Jurkat, Clone E6-1 (cell line): Measurements from ENCODE around the gene HOXC5.

Experiments
- DNase-seq: peaks from one replicate; pipeline ENCODE4 v3.0.0-alpha.2; 2011; ENCODE audit warnings: low read depth, low spot score
- H3K4me3 ChIP-seq: 2 replicates; pipeline ENCODE4 v1.5.1; 2011; ENCODE audit warnings: mild to moderate bottlenecking, low read length, control low read depth, moderate library complexity

HOXC5 gene

DNA sequence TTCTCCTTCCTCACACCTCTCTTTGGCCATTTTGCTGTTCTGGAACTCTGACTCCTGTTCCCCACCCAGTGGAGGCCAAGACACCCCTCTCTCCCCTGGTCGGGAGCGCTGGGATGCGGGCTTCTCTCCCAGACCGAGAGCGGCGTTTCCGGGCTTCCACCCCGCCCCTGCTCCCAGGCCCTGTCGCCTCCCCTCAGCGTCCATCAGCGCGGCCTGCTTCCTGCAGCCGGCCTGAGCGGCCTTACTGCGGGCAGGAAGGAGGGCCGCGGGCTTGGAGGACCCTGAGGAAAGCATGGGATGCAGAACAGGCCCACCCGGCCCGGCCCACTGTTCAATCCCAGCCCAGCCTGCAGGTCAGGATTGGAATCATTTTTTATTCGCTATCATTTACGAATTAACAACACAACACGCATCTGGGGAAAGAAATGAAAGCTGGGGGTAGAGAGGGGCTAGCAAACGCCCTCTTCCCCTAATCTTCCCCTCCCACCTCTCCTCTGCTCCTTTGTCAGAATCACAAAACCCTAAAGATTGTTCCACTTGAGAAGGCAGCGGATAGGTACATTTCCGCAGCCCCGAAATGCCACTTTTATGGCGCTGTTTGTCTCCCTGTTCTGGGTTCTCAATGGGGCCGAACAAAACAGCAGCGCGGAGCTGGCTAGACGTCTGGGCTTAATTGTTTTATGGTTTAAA is 27.9 kb upstream of the HOXC5 start:
- no peak overlapping the region for H3K4me3 ChIP-seq
- no peak for DNase-seq

DNA sequence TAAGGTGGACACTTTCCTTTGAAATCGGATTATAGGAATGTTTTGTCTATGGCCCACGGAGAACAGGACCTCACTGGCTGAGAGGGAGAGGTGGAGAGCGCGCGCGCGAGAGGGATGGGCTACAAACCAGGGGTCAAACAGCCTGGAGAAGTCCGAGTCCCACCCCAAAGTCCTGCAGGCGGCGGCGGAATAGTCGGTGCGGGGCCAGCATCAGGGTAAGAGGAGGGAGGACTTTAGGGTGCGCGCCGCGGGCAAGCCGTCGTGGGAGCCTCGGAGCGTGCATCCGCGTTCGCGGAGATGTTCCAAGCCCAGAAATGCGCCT is 27.4 kb upstream of the HOXC5 start:
- no peak for DNase-seq
- H3K4me3 ChIP-seq: peak overlapping the region; percentile 18

DNA sequence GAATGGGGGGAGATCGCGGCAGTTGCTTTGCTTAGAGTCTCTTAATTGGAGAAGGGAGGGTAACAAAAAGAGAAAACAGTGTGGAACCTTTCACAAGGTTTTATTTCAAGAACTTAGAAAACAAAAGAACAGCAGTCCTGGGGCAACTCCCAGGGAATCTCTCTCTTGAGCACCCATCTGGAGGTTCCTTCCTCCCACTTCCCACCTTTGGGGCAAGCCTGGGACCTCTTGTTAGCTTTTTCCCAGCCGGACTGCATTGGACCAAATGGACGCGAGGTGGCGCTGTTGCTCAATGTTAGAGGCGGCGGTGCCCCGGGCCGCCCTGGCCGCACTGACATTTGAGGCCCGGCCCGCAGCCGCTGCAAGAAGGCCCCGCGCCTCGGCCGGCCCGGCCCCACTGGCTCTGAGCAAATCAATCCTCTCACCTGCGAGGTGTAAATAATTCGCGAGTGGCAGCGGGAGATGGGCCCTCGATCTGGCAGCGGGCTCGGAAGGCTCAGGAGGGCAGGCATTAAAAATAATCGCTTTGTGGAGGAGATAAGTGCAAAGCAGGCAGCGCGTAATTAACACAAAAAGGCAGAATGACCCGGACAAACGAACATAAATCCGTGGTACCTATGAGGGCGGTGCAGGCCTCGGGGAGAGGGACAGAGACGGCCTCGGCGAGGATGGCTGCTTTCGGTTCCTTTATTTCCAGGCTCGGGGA is 26.8 kb upstream of the HOXC5 start:
- peak; percentile 50 for DNase-seq
- peak overlapping the region; percentile 18 for H3K4me3 ChIP-seq

DNA sequence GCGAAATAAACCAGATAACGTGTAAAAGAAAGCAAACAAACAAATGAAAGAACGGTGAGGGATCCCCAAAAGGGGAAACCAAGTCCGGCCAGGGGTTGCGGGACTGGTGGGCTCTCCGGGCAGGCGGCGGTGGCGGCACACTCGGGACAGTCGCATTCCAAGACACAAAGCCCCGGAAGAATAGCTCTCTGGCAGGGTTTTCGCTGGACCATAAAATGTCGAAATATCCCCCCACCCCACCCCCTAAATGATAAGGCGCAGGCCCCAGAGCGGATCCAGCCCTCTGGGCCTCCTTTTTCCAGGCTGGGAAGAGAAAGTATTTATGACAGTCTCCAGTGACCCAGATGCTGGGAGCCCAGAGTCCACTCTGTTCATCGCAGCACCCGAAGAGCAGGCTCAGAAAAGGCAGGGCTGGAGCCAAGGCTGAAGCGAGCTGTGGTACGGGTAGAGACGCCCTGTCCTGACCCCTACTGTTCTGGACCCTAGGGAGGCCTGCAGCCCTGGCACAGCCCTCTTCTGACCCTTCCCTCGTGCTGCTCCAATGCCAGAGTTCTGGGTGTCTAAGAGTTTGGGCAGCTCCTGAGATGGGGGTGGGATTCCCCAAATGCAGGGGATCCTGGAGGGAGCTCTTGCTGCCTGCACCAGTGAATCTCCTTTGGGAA is 26.2 kb upstream of the HOXC5 start:
- H3K4me3 ChIP-seq: no peak overlapping the region
- no peak for DNase-seq

DNA sequence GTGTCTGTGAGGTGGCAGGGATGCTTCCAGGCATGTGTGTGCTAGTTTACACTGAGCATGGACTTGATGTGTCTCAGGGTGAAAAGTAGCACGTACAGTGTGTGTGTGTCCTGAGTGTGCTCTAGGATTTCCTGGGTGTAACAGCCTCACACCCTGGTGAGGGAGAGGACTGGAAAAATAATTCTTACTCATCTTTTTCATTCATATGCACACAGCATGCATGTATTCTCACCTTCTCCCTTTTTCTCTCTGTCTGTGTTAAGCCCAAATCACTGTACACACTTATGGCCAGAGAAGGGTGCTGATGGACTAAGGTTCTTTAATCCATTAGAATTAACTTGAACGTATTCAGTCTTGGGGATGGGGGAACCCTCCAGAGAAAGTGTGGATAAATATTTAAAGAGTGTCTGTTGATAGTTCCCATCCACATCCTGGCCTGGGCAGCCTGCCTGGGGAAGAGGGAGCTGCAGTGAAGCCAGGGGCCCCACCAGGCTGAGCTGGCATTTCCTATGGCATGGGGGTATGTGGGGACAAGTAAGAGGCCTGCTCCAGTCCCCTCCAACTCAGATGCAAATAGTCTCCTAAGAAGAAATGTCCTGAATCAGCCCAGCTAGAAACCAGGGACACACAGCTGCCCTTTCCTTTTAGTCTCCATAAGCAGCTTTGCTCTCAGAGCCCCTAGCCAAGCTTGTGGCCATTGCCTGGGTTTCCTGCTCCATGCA is 25.2 kb upstream of the HOXC5 start:
- H3K4me3 ChIP-seq: no peak overlapping the region
- DNase-seq: no peak

DNA sequence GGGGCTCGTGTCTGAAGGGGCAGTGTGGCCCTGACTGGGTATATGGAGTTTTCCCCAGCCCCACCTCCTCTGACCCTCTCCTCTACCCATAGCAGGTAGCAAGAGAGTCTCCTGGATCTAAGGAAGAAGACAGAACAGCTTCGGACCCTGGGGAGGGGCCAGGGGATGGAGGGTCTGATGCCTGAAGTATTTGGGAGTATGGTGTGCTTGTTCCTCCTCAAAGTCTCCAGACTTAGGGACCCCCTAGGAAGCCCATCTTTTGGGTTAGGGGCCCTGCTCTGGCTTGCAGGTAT is 24.6 kb upstream of the HOXC5 start:
- DNase-seq: no peak

DNA sequence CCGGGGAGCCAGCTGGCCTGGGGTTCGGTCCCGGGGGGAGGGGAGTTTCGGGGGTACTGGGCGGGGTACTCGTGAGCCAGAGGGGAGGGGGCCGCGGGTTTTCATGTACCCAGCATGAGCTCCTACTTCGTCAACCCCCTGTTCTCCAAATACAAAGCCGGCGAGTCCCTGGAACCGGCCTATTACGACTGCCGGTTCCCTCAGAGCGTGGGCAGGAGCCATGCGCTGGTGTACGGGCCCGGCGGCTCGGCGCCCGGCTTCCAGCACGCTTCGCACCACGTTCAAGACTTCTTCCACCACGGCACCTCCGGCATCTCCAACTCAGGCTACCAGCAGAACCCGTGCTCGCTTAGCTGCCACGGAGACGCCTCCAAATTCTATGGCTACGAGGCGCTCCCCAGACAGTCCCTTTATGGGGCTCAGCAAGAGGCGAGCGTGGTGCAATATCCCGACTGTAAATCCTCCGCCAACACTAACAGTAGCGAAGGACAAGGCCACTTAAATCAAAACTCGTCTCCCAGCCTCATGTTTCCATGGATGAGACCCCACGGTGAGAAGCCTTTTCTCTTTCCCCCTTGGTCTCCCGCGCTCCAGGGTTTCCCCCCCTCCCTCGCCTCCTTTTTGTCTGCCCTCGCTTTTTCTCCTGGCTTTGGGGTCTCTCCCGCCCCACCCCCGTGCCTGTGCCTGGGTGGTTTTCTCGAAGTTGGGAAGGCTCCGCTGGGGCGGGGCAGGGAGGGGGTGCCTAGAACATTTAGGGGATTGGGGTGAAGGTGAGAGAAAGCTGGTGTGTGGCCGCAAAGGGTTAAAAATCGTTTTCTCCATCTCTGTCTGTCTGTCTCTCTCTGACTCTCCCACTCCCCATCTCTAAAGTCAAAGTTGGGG is 23.4 kb upstream of the HOXC5 start:
- H3K4me3 ChIP-seq: no peak overlapping the region
- no peak for DNase-seq

More for the DNA sequence above, 24.6 kb upstream of the HOXC5 start:
- no peak overlapping the region for H3K4me3 ChIP-seq

DNA sequence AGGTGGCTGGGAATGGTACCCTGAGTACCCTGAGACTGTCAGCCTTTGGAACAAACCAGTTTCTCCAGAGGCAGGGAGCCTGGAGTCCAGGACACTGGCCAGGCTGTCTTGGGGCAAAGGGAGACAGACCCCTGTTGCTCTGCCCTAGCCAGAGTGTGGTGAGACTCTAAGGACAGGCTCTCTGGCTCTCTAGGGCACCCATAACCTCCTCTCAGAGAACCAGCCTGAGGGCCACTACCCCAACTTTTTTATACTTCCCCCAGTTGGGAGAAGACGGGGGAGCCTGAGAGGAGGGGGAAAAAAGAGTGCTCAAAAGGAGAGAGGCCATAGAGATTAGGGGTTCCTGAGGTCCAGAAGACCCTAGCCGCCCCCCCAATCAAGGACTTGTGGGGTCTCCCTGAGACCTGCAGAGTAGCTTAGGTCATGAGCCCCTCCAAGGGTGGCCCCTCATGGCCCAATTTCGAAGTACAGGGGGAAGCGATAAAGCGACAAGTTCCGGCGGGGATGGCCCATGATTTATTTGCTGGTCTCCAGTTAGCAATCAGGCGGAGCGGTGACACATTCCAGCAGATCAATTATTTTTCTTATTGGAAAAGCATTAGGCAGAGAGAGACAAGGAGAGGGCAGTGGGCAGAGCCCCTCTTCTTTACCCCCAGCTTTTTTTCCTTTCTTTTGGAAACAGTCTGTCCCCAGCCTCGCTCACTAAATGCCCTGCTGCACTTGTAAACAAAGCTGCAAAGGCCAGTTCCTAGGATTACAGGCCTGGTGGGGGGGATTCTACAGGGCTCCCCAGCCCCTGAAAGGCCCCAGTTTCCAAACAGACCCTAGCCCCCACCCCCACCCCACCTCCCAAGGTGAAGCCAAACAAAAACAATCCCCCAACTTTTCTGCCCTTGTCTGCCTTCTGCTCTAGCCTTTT is 22.5 kb upstream of the HOXC5 start:
- no peak for DNase-seq
- H3K4me3 ChIP-seq: no peak overlapping the region

DNA sequence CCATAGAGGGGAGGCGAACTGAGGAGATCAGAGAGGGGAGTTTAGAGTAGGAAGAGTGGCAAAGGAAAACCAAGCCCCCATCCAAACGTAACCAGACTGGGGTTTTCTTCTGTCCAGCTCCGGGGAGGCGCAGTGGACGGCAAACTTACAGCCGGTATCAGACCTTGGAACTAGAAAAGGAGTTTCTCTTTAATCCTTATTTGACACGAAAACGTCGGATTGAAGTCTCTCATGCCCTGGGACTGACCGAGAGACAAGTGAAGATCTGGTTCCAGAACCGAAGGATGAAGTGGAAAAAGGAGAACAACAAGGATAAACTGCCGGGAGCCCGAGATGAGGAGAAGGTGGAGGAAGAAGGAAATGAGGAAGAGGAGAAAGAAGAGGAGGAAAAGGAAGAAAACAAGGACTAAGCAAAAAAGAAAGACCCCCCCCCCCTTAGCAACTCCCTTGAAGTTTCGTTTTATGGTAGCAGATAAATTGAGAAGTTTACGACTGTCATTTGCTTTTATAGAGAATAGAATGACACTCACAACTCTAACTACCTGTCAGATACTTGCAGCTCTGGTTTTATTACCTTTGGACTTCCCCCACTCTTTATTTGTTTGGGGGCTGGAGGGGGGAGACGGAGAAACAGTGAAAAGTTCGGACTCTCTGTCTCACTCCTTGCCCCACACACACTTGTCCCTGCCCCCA is 21.7 kb upstream of the HOXC5 start:
- no peak for DNase-seq
- no peak overlapping the region for H3K4me3 ChIP-seq

DNA sequence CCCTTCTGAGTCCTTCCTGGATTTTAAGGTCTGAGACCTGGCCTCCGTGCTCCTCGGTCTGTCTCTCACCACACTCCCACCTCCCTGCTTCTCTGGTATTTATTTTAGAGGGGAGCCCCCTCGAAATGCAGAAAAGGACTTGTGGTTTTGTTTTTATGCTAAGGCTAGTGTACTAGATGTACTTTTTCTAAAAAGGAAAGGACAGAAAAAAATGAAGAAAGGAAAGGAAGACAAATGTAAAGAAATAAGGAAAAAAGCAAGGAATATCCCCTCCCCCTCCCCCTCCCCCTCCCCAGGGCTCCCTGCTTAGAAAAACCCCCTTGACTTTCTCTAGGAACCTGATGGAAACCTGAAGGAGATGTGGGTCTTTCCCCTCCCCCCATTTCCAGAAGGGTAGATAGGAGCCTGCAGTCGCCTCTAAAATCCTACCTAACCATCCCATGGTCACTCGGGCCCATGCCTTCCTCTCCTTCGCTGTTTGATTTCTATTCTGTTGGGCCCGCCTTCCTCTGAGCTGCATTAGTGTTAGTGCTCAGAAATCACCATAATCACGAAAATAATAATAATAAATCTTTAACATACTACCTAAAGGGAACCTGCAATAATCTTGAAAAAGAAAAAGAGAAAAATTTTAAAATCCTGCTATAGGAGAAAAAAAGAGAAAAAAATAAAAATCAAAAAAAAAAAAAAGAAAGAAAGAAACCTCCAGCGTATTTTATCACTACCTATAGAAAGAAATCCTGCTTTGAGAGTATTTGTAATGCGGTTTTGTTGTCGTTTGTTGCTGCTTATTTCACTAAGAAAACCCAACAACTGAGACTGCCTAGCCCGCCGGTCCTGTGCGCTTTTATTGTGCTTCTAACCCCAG is 21.0 kb upstream of the HOXC5 start:
- no peak for DNase-seq
- H3K4me3 ChIP-seq: no peak overlapping the region

DNA sequence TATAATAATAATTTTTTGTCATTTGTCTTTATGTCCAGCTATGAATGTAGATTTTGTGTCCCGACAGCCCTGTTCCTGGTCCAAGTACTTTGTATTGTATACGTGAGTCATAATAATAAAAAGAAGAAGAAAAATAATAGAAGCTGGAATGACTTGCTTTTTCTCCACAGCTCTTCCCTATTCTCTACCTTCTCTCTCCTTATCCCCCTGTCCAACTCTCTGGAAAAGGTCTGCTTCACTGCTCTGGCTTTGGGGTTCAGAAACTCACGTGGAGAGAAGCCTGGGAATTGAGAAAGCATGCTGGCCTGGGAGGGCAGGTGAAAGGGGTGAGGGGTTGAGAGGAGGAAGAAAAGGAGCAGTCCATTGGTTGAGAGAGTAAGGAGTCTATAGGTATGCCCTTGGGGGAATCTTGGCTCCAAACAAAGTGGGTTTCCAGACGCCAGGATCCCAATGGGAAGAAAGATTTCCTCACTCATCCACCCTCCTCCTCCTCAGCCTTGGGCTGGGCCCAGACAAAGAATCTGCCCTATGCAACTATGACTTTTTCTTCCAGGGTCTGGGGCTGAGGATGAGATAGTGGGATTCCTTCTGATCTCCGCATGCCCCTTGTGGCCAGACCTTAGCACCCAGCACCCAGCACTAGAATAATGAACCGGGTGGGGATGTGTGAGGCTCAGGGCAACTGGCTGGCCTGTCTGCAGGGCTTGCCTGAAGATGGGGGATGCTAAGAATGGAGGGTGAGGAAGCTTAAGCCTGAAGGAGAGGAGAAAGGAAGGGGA is 20.0 kb upstream of the HOXC5 start:
- no peak for DNase-seq

DNA sequence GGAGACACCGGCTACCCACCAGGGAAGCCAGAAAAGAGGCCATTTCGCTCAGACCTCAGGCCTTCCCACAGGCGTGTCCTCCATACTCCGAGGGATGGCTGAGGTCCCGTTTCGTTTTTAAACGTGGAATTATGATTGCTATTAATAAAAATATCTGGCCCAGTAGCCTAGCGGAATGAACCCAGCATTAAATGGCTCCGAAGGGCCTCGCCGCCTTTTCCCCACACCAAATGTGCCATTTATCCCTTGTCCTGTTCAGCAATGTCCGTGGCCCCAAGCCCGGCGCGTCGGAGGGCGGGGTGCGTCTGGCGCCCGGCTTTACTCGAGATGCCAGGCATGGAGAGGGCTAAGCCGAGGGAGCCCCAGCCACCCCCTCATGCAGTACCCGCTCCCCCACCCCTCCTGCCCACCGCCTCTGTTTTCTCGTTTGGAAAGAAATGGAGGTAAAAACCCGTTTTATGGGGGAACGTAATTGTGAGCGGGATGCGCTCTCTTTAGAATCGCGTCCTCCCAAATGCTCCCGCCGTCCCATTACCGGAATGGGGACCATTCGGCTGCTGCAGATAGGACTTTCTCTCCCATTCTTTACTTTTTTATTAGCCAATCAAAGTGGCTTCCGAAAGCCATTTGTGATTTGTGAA is 18.4 kb upstream of the HOXC5 start:
- no peak for DNase-seq
- H3K4me3 ChIP-seq: no peak overlapping the region

More for the DNA sequence above, 20.0 kb upstream of the HOXC5 start:
- H3K4me3 ChIP-seq: no peak overlapping the region

DNA sequence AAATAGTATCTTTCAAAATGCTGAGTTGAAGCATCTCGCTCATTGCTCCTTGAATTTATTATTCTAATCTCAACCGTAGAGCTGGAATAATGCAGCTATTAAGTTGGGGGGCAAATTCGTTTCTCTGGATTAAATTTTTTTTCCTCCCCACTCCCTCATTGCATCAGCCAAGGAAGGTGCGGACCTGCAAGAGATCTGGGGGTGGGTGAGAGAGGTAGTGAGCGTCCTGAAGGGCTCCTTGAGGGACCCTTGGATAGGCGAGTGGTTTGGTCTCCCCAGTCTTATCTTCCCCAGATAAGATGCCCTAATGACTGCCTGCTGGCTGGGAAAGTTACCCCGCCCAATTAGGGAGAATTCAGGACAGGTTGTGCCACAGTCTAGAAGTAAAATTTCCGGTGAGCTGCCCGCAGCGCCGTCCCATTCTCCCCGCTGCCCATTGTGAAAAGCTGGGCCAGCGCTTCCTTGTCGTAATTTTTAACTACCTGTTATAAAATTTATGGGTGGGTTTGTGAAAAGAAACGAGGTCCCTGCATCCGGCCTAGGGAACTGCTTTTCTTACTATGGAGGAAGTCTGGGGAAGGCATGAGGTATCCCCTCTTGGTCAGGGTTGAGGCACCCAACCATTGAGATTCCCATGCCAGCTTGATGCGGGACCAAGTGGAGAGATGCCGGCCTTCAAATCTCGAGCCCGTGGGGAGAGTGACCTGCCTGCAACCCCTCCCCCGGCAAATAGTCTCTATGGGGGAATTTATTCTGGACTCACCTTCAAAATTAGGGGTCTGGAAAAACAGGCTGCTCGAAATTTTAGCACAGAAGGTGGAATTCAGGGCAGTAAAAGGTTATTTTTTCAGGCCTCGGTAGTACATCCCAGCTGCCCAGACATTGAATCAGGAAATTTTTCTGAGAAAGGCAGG is 17.6 kb upstream of the HOXC5 start:
- H3K4me3 ChIP-seq: no peak overlapping the region
- DNase-seq: no peak

DNA sequence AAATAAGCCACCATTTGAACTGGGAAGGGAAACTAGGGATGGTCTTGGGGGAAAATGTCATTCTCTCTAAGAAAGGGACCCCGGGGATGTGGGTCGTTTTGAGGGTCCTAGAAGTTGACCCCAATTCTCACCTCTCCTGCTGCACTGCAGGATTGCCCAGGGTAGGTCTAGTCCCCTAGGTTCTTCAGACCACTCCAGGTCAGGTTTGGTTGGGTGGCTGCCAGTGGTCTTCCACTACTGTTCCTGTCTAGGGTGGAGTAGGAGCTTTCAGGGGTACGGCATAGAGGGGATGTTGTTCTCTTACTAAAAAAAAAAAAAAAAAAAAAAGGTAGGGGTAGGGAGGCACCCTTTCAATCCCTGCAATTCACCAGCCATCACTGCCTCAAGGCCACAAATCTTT is 16.8 kb upstream of the HOXC5 start:
- DNase-seq: no peak
- no peak overlapping the region for H3K4me3 ChIP-seq
